ENCODE results near the gene SLC17A5. TPM values are rescaled to one million over a fixed set of nuclear protein-coding genes. Genes with fewer than 3 reads are reported as not detected.

Gene SLC17A5
- total and polyA plus RNA-seq, 9 of the 15 experiments (the other 6 are each of a cell fraction or from before 2014, with no cell fraction given) = 1.3 to 7.2 (median 3.4) TPM

DNA sequence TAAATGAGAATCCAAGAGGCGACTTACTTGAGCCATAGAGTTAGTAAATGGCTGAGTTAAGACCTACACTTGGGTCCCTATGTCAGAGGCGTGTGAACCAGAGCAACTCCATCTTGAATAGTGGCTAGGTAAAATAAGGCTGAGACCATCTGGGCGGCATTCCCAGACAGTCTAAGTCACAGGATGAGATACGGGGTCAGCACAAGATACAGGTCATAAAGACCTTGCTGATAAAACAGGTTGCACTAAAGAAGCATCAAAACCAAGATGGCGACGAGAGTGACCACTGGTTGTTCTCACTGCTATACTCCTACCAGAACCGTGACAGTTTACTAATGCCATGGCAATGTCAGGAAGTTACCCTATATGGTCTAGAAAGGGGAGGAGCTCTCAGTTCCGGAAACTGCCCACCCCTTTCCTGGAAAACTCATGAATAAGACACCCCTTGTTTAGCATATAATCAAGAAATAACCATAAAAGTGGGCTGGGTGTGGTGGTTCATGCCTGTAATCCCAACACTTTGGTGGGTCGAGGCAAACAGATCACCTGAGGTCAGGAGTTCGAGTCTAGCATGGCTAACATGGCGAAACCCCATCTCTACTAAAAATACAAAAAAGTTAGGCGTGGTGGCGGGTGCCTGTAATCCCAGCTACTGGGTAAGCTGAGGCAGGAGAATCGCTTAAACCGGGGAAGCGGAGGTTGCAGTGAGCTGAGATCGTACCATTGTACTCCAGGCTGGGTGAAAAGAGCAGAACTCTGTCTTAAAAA, 89.0 kb downstream of the SLC17A5 start (continued):
- TF ChIP-seq, protein P1, sequence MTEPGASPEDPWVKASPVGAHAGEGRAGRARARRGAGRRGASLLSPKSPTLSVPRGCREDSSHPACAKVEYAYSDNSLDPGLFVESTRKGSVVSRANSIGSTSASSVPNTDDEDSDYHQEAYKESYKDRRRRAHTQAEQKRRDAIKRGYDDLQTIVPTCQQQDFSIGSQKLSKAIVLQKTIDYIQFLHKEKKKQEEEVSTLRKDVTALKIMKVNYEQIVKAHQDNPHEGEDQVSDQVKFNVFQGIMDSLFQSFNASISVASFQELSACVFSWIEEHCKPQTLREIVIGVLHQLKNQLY (CRISPR knock-in tag; conservative IDR thresholded peaks at IDR 0.05) = 0 out of 4 replicates have a peak, but pooled peaks of 1 of the 2 experiments have one; percentile 64
- TF ChIP-seq FOXJ3 (CRISPR knock-in tag; IDR thresholded peaks at IDR 0.05) (no peak), RUNX1 (IDR thresholded peaks at IDR 0.05; ENCODE audit: low read depth) (no peak), MCM7 (IDR thresholded peaks at IDR 0.05) (no peak), RREB1 (CRISPR knock-in tag; IDR thresholded peaks at IDR 0.05) (peak; percentile 99), FOXM1 (IDR thresholded peaks at IDR 0.05; ENCODE audit: low read depth) (no peak), FOXM1 (CRISPR knock-in tag; IDR thresholded peaks at IDR 0.05; ENCODE audit: low read depth) (no peak), PHB2 (IDR thresholded peaks at IDR 0.05; ENCODE audit: low read depth) (no peak), MCM2 (IDR thresholded peaks at IDR 0.05; ENCODE audit: low read depth) (no peak), TAL1 (IDR thresholded peaks at IDR 0.05) (no peak), GABPB2 (CRISPR knock-in tag; conservative IDR thresholded peaks at IDR 0.05) (peak; percentile 95), ZNF77 (CRISPR knock-in tag; IDR thresholded peaks at IDR 0.05) (0 out of 2 replicates have a peak, but pooled peaks have one; percentile 87), HEY1 (CRISPR knock-in tag; IDR thresholded peaks at IDR 0.05; ENCODE audit: borderline replicate concordance) (peak; percentile 88), HINFP (tag; conservative IDR thresholded peaks at IDR 0.05; ENCODE audit: low read depth) (peak; percentile 97), BDP1 (IDR thresholded peaks at IDR 0.05; ENCODE audit: insufficient read depth, insufficient read length) (no peak), CCAR2 (IDR thresholded peaks at IDR 0.05; ENCODE audit: low read depth, low read length) (no peak), KAT2B (IDR thresholded peaks at IDR 0.05; ENCODE audit: low read depth, low read length) (no peak), NFATC3 (IDR thresholded peaks at IDR 0.05) (no peak)
- TF ChIP-seq, protein P2, sequence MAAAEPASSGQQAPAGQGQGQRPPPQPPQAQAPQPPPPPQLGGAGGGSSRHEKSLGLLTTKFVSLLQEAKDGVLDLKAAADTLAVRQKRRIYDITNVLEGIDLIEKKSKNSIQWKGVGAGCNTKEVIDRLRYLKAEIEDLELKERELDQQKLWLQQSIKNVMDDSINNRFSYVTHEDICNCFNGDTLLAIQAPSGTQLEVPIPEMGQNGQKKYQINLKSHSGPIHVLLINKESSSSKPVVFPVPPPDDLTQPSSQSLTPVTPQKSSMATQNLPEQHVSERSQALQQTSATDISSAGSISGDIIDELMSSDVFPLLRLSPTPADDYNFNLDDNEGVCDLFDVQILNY (CRISPR knock-in tag; IDR thresholded peaks at IDR 0.05) = no peak
- TF ChIP-seq, protein P3, sequence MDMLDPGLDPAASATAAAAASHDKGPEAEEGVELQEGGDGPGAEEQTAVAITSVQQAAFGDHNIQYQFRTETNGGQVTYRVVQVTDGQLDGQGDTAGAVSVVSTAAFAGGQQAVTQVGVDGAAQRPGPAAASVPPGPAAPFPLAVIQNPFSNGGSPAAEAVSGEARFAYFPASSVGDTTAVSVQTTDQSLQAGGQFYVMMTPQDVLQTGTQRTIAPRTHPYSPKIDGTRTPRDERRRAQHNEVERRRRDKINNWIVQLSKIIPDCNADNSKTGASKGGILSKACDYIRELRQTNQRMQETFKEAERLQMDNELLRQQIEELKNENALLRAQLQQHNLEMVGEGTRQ (CRISPR knock-in tag; IDR thresholded peaks at IDR 0.05) = no peak

Measured in K562 (cell line).